OCI-LY3 (cell line): ENCODE measurements around the gene BICC1.

Experiments
- CTCF ChIP-seq: fragments of 200-600, 300-600 bp; sonication (generic); IDR thresholded peaks from 2 replicates; pipeline ENCODE4 v1.5.1; 2014; ENCODE audit warnings: antibody characterized with exemption, low read length, low read depth
- EZH2phosphoT487 ChIP-seq: fragments of 200-600 bp; shearing (Covaris generic); IDR thresholded peaks from 2 replicates; pipeline ENCODE4 v1.6.1; 2018; ENCODE audit warnings: antibody characterized with exemption, mixed run types, low read depth

- TF ChIP-seq CTCF, result no peak
- no peak for TF ChIP-seq EZH2phosphoT487
Observed at GRCh38 chr10:58757352-58758065, 244.8 kb downstream of the BICC1 start.
